Panc1 (cell line): Measurements from ENCODE around the gene FN1. TPM values are rescaled to one million over a fixed set of nuclear protein-coding genes. Genes with fewer than 3 reads are reported as not detected.
"Not testable (repeated sequence)": the region's sequence is repeated elsewhere in the genome, so short reads cannot be mapped to it uniquely, and the experiment has no call there.

Experiments
- ATAC-seq: fragments of 200-7000 bp; cut with Tn5 transposase; 2 replicates; pipeline ENCODE4 v1.9.1; 2020; ENCODE audit warnings: mild to moderate bottlenecking, moderate library complexity
- BruUV-seq: library from RNA; stranded (reverse); fragments of 400-500 nt; replicated peaks from 2 replicates; lab custom pipeline; 2021; lab: Mats Ljungman, UMichigan
- CTCF ChIA-PET: fragments of 300-600 bp; sonication (Branson Sonifier 250); formaldehyde crosslinking; loops from one replicate; lab custom pipeline; 2022; ENCODE audit warnings: antibody characterized with exemption; lab: Charles Lee
- POLR2A ChIA-PET: fragments of 300-600 bp; sonication (Branson Sonifier 250); formaldehyde crosslinking; loops from one replicate; lab custom pipeline; 2022; ENCODE audit warnings: antibody characterized with exemption; lab: Charles Lee
- DNase-seq: peaks from one replicate; pipeline ENCODE4 v3.0.0-alpha.2; 2010; ENCODE audit warnings: low read depth, low spot score
- H3K27ac ChIP-seq: 2 replicates; pipeline ENCODE4 v1.5.1; 2011; ENCODE audit warnings: mild to moderate bottlenecking, low read length, inconsistent platforms
- H3K27me3 ChIP-seq: fragments of 200-500 bp; sonication (Bioruptor generic); 2 replicates; pipeline ENCODE4 v1.6.0; 2014; ENCODE audit warnings: low read length, inconsistent platforms; ENCODE audit not compliant: control insufficient read depth, insufficient read depth
- H3K36me3 ChIP-seq: fragments of 200-500 bp; sonication (Bioruptor generic); 2 replicates; pipeline ENCODE4 v1.5.1; 2014; ENCODE audit warnings: inconsistent platforms, mild to moderate bottlenecking, low read length, moderate library complexity; ENCODE audit not compliant: control insufficient read depth, insufficient read depth
- H3K4me1 ChIP-seq: 2 replicates; pipeline ENCODE4 v1.5.1; 2011; ENCODE audit warnings: inconsistent platforms, mild to moderate bottlenecking, low read length, moderate library complexity; ENCODE audit not compliant: control insufficient read depth, insufficient read depth
- H3K4me3 ChIP-seq, 2 experiments: 2 replicates each; pipeline ENCODE4 v1.5.1; 2011 to 2012; ENCODE audit warnings: low read depth in 2 of 2, low read length in 2 of 2, mild to moderate bottlenecking in 2 of 2, inconsistent platforms in 1 of 2, moderate library complexity in 1 of 2
- H3K9me3 ChIP-seq: fragments of 200-500 bp; sonication (Bioruptor generic); 2 replicates; pipeline ENCODE4 v1.5.1; 2014; ENCODE audit warnings: low read depth, mild to moderate bottlenecking, inconsistent platforms, low read length, moderate library complexity; ENCODE audit not compliant: control insufficient read depth, insufficient read depth
- POLR2AphosphoS5 ChIP-seq: IDR thresholded peaks from 2 replicates; pipeline ENCODE4 v1.6.1; 2012; ENCODE audit warnings: mild to moderate bottlenecking, low read depth, low read length, moderate library complexity
- SIN3A ChIP-seq: IDR thresholded peaks from 2 replicates; pipeline ENCODE4 v1.6.1; 2012; ENCODE audit warnings: low read depth, mild to moderate bottlenecking, low read length, moderate library complexity, borderline replicate concordance; ENCODE audit not compliant: insufficient read depth
- TCF7L2 ChIP-seq: IDR thresholded peaks from 2 replicates; pipeline ENCODE4 v1.6.1; 2011; ENCODE audit warnings: mild to moderate bottlenecking, low read depth, low read length, inconsistent platforms
- in situ Hi-C: cut with HindIII; loops from 2 replicates; pipeline ENCODE4 v1.10.0; 2016; ENCODE audit warnings: low sequenced_read_pairs, low pct_unique_long_range_greater_than_20kb
- intact Hi-C: fragments of 100-400 bp; cut with micrococcal nuclease; formaldehyde crosslinking; loops from one replicate; pipeline ENCODE4 v1.10.0; 2022; ENCODE audit not compliant: unreplicated experiment
- total RNA-seq: library from RNA; stranded (reverse); gene quantifications from one replicate; pipeline ENCODE4 v1.2.1, GENCODE V29; 2021; ENCODE audit not compliant: unreplicated experiment
- TF ChIP-seq, protein P1 (sequence below), 2 experiments: IDR thresholded peaks; 2 replicates each; pipeline ENCODE4 v1.6.1; 2011 to 2012; ENCODE audit warnings: low read depth in 2 of 2, control low read depth in 1 of 2, low read length in 1 of 2, mild to moderate bottlenecking in 1 of 2, moderate library complexity in 1 of 2; ENCODE audit not compliant: insufficient read depth in 1 of 2
- TF ChIP-seq, protein P2 (sequence below): fragments of 450-650 bp; IDR thresholded peaks from 2 replicates; pipeline ENCODE4 v1.5.1; 2017; ENCODE audit warnings: mild to moderate bottlenecking

The FN1 gene
- total RNA-seq, 1 experiment from 2014 or later = 4.2 TPM

DNA sequence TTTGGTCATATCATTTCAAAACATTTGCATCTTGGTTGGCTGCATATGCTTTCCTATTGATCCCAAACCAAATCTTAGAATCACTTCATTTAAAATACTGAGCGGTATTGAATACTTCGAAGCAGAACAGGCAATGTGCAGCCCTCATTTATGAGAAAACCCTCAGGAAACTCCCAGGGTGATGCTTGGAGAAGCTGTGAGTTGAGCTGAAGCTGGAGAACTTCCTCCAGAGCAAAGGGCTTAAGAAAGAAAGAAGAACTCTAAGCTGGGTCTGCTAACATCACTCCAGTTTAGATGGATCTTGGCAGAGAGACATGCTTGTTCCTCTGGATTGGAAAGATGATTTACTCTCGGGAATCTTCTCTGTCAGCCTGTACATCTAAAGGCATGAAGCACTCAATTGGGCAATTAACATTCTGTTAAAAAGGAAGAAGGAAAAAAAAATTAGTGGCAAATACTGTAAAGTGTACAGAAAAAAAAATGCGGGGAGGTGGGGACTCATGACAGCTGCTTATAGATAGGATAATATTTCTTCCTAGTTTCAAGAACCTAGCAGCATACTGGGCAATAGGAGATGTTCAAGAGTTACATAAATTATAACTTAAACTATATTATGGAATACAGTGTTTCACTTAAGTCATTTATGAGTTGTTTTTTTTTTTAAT, 74.5 kb downstream of the FN1 start:
- H3K4me3 ChIP-seq = no peak overlapping the region
- no peaks in the 10 kb centered on the region for H3K4me1 ChIP-seq
- H3K27ac ChIP-seq = no peak overlapping the region
- POLR2A ChIA-PET = no interaction called here
- in situ Hi-C loops (no loop called here), intact Hi-C loops (no loop called here)
- no peaks in the 10 kb centered on the region for H3K9me3 ChIP-seq
- no peaks in the 10 kb centered on the region for H3K36me3 ChIP-seq
- TF ChIP-seq, protein P1, sequence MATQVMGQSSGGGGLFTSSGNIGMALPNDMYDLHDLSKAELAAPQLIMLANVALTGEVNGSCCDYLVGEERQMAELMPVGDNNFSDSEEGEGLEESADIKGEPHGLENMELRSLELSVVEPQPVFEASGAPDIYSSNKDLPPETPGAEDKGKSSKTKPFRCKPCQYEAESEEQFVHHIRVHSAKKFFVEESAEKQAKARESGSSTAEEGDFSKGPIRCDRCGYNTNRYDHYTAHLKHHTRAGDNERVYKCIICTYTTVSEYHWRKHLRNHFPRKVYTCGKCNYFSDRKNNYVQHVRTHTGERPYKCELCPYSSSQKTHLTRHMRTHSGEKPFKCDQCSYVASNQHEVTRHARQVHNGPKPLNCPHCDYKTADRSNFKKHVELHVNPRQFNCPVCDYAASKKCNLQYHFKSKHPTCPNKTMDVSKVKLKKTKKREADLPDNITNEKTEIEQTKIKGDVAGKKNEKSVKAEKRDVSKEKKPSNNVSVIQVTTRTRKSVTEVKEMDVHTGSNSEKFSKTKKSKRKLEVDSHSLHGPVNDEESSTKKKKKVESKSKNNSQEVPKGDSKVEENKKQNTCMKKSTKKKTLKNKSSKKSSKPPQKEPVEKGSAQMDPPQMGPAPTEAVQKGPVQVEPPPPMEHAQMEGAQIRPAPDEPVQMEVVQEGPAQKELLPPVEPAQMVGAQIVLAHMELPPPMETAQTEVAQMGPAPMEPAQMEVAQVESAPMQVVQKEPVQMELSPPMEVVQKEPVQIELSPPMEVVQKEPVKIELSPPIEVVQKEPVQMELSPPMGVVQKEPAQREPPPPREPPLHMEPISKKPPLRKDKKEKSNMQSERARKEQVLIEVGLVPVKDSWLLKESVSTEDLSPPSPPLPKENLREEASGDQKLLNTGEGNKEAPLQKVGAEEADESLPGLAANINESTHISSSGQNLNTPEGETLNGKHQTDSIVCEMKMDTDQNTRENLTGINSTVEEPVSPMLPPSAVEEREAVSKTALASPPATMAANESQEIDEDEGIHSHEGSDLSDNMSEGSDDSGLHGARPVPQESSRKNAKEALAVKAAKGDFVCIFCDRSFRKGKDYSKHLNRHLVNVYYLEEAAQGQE (IDR thresholded peaks at IDR 0.05; ENCODE audit: insufficient read depth in 1 of 2, low read depth in 2 of 2, low read length in 1 of 2) = no peak
- TF ChIP-seq POLR2AphosphoS5 (no peak), TCF7L2 (no peak), SIN3A (no peak)
- TF ChIP-seq, protein P2, sequence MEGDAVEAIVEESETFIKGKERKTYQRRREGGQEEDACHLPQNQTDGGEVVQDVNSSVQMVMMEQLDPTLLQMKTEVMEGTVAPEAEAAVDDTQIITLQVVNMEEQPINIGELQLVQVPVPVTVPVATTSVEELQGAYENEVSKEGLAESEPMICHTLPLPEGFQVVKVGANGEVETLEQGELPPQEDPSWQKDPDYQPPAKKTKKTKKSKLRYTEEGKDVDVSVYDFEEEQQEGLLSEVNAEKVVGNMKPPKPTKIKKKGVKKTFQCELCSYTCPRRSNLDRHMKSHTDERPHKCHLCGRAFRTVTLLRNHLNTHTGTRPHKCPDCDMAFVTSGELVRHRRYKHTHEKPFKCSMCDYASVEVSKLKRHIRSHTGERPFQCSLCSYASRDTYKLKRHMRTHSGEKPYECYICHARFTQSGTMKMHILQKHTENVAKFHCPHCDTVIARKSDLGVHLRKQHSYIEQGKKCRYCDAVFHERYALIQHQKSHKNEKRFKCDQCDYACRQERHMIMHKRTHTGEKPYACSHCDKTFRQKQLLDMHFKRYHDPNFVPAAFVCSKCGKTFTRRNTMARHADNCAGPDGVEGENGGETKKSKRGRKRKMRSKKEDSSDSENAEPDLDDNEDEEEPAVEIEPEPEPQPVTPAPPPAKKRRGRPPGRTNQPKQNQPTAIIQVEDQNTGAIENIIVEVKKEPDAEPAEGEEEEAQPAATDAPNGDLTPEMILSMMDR = no peak
- CTCF ChIA-PET = no interaction called here
- DNase-seq (no peak), ATAC-seq (no peak)
- BruUV-seq = no TSS peak
- H3K27me3 ChIP-seq = no peaks in the 10 kb centered on the region

DNA sequence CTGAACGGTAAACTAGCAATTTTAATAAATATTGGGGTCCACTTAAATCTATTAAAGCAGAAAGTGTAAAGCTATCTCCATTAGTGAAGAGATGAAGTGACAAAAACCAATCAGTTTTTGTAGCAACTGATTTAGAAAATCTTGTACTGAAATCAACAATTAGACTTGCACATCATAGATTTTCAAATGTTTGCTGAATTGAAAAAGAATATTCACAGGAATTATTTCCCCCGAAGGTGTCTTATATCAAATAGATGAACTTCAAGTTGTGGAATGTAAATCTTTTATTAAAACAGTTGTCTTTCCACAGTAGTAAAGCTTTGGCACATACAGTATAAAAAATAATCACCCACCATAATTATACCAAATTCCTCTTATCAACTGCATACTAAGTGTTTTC, 75.3 kb downstream of the FN1 start:
- ATAC-seq (no peak), DNase-seq (no peak)
- Histone ChIP-seq H3K4me1 (no peaks in the 10 kb centered on the region), H3K36me3 (no peaks in the 10 kb centered on the region), H3K9me3 (no peaks in the 10 kb centered on the region), H3K4me3 (no peak overlapping the region), H3K27ac (no peak overlapping the region), H3K27me3 (no peaks in the 10 kb centered on the region)
- ChIA-PET POLR2A (no interaction called here), CTCF (no interaction called here)
- intact Hi-C loops = no loop called here
- in situ Hi-C loops = no loop called here
- no TSS peak for BruUV-seq
- TF ChIP-seq, protein P1 (IDR thresholded peaks at IDR 0.05; ENCODE audit: insufficient read depth in 1 of 2, low read depth in 2 of 2, low read length in 1 of 2) = no peak
- TF ChIP-seq, protein P2 = no peak
- TF ChIP-seq SIN3A (no peak), POLR2AphosphoS5 (no peak), TCF7L2 (no peak)

DNA sequence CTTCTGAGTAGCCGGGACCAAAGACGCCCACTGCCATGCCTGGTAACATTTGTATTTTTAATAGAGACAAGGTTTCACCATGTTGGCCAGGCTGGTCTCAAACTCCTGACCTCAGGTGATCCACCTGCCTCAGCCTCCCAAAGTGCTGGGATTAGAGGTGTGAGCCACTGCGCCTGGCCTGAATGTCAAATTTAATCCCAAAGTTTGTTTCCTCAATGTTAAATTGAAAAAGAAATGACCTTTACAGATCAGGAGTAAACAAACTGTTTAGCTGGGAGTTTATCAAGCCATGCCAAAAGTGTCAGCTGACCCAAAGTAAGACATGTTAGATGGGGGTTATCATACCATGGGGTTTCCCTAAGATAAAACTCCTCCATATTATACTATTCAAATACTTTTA, 75.8 kb downstream of the FN1 start:
- in situ Hi-C loops, DNase-seq, H3K36me3 ChIP-seq, H3K27ac ChIP-seq, ATAC-seq, H3K4me3 ChIP-seq, CTCF ChIA-PET, intact Hi-C loops, H3K9me3 ChIP-seq, POLR2A ChIA-PET, H3K4me1 ChIP-seq, H3K27me3 ChIP-seq, BruUV-seq: not testable (repeated sequence)
